Stimulated activated CD4-positive, alpha-beta T cell treated with anti-CD3 and anti-CD28 coated beads, Interleukin-4, amount 100 ng/mL, for 1 hour (primary cell): ENCODE data around the gene AGAP1.

Experiments
- DNase-seq: peaks from one replicate; pipeline ENCODE4 v3.0.0-alpha.2; 2020

Gene AGAP1

DNA sequence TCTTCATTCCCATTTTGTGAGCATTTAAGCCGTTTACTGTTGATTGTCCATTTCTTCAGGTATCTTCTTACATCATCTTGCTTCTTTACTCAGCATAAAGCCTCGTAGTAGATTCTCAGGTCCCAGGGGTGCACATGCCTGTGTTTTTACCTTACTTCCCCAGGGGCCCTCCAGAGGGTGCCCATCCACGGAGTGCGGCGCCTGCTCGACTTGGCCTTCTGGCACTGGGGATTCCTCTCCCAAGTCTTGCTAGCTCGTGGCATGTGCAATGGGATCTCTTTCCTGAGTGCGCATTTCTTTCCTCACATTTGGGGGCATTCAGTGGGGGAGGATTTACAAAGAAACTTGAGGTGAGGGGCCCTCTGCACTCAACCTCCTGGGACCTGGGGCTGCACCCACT is 148.1 kb downstream of the AGAP1 start:
- no peak for DNase-seq

DNA sequence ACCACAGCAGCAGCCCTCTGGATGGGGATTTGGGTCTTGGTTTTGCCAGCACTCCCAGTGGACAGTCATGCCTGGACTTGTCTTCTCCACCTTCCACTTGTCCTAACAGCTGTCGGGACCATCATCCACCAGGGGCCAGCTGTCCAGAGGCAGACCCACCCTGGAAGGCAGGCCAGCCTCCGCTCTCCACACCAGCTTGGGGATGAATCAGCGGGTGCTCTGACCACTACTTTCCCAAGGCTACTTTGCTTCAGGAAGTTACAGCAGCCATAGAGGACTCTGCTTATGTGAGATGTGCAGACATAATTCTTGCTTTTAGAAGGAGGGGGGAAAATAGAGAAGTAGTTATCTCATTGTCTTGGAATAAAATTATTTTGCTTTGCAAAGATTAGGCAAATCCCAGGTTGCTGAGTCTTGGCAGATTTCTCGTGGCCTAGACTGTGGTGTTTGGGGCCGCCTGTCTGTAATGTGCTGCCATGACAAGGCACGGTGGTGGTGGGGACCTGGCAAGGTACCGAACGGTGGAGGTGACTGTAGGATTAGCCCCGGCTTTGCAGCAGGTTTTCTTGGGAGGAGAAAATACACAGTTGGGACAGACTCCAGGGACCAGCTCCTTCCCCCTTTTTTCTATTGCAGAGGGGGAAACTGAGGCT is 148.7 kb downstream of the AGAP1 start:
- DNase-seq = no peak

DNA sequence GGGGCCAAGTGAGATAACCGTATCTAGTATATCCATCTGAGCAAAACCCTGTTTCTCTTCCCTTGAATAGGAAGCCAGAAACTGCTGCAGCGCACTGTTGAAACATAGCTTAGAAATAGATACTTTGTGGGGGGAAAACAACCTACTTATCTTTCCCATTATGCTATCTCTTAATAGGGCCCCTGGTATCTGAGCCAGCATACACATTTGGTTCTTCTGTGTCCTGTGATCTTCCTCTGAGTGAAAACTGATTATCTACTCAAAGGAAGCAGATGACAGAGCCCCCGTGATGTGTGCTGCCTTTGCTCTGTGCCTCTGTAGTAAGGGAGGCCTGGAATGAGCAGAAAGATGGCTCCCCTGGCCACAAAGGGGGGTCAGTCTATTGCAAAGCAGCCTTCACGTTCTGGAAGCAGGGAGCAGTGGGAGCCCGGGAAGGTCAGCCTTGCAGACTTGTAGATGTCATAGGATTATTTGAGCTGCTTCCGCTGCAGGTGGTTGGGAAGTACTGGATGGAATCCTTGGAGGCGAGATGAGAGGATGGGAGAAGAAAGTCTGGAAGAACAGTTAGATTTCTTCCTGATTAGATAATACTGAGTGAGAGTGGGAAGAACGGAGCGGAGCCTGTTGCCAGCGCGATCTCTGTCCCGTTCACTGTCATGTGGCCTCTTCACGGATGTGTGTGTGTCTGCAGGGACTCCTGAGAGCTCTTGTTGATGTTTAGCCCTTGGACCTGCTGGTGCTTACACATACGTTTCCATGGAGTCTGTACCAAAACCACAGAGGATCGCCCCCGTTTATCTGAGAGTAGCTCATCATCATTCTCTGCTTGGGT is 150.1 kb downstream of the AGAP1 start:
- no peak for DNase-seq

DNA sequence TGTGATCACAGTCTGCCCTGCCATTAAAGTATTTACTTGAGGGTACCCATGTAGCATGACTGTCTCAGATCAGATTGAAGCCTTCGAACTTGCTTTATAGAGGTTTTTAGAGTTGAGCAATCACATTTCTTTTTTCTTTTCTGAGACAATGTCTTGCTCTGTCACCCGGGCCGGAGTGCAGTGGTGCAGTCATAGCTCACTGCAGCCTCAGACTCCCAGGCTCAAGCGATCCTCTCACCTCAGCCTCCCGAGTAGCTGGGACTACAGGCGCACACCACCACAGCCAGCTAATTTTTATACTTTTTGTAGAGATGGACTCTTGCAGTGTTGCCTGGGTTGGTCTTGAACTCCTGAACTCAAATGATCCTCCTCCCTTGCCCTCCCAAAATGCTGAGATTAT is 153.4 kb downstream of the AGAP1 start:
- no peak for DNase-seq

DNA sequence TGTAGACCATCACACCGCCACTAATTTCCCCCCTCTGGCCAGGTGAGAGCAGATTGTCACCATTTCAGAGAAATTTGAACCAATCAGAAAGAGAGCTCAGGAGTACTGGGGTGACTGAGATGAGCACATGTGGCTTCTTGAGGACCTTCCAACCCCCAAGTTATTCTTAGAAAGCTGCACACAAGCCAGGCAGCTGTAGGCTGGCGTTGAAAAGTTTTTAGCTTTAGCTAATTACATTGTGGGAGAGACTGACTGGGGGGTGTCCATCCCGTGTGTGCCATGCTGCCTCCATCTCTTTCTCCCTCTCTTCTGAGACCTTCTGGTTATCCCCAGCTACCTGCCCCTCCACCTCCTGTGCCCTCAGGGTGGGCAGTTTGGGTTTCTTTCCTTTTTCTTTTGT is 154.0 kb downstream of the AGAP1 start:
- DNase-seq = no peak

DNA sequence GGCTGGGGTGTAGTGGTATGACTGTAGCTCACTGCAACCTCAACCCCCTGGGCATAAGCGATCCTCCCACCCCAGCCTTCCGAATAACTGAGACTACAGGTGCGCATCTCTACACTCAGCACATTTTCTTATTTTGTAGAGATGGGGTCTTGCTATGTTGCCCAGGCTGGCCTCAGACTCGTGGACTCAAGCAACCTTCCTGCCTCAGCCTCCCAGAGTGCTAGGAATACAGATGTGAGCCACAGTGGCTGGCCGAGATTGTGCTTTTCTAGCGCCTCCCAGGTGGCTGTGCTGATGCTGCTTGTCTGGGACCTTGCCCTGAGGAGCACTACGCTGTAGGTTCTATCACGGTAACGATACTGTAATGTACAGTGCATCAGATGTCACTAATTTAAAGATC is 155.6 kb downstream of the AGAP1 start:
- no peak for DNase-seq

DNA sequence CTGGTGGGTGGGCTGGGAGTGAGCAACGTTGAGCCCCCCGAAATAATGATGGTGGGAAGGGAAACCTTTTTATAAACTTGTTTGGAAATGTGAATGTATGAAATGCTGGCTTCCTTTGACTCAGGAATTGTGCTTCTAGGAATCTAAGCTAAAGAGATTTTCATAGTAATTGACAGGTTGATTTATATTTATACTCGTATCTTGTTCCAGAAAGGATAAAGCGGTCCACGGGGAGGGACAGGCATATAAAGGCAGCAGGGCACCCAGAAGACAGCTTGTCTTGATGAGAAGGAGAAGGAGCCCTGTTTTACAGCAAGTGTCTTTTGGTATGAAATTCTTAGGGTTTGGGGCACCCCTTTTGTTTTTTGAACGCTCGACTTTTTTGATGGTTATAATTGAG is 157.8 kb downstream of the AGAP1 start:
- no peak for DNase-seq

DNA sequence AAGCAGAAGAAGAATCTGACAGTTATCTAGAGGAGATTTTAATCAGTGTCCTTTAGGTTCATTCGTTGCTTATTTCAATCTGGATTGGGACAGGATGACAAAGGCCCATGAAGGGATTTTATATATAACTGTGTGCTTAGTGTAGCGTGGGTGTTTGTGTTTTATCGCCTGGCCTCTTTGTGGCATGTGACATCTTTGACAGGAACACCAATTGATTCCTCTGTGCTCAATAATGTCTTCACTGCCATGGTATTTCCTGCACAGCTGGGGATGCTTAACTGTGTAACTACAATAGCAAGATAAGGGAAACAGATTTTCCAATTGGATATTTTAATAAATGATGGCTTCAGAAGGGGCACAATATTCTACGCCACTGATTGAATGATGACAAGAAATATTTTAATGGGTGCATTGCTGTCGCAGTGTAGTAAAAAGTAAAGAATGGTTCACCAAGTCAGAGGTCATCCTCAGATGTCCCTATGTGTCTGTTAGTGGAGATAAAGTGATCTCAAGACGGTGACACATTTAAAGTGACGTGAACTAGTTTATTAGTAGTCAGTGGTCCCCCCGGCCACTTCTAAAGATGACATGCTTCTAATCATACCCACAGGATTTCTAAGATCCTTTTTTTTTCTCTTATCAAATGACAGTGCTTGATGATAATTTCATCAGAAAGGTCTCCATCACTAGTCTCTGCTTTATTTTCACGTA is 160.4 kb downstream of the AGAP1 start:
- DNase-seq = no peak

DNA sequence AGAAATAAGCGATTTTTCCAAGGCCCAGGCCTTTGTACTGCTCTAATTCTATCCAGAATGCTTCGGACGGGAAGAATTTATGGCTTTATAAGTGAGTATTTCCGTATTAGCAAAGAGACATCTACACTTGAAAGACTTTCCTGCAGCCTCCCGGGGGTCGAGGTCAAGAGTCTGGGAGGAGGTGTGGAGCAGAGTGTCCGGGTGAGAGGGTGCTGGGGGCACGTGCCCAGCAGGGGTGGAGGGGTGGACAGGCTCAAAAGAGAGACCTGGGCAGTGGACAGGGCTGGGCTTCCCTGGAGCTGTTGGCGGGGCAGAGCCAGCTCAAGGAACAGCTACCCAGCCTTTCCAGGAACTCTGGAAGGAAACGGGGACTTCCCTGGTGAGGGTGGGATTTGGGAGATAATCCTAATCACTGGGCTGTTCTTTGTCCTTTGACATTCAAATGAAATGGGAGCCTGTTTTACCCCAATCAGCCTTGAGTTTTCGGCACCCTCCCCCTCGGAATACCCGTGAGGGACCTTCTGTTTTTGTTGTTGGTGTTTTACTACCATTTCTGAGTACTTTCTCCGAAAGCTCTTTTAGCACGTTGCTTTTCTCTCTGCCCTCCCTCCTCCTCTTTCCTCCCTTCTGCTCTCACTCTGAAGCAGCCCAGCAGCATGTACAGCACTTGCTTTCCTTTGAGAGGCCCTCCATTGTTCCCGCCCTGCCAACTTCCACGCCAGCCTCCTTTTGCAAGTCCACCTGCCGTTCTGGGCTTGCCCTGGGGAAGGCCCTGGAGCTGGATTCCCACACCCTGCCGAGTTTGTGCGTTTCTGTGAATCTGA is 164.7 kb downstream of the AGAP1 start:
- DNase-seq = no peak

DNA sequence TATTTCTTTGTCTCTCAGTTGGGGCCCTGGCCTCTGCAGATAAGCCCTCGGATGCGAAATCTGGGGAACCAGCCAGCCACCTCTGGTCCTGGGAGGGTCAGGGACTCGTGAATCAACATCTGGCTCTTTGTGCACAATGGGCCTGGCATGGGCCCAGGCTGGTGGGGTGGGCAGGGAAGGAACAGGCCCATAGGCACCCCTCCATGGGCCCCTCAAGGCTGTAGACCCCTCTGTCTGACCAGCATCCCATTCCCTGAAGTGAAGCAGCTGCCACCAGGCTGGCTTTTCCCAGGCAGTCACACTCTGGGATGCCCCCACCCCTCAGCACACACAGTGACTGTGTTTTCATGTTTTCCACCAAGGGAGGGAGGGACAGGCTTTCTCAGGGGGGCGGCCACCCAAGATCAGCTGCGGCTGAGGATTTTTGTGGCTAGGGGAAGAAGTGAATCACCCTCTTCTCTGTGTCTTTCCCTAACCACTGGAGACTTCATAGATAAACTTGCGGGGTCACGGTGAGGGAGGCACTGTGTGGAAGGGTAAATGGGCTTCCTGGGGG is 166.0 kb downstream of the AGAP1 start:
- no peak for DNase-seq

DNA sequence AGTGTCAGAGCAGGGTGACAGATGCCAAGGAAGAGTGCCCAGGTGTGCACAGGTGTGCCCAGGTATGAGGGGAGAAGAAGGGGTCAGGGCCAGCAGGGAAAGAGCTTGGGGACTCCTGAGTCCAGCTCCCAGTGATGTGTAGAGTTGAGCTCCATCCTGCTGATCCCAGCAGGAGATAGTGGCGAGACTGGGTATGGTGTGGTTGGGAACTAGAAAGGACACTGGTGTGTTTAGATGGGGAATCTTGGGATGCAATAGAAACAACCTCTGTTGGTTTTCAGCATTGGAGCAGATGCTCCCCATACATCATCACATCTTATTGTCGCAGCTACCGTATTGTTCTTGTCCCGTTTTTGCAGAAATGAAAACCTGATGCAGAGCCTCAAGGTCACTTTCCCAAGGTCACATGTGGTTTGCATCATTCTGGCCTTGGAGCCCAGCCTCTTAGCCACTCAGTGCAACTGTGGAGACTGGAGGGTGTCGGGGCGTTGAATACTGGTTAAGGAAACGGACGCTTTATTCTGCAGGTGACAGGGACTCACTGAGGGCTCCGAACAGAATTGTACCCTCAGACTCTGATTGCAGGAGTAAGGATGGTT is 166.7 kb downstream of the AGAP1 start:
- DNase-seq = no peak

DNA sequence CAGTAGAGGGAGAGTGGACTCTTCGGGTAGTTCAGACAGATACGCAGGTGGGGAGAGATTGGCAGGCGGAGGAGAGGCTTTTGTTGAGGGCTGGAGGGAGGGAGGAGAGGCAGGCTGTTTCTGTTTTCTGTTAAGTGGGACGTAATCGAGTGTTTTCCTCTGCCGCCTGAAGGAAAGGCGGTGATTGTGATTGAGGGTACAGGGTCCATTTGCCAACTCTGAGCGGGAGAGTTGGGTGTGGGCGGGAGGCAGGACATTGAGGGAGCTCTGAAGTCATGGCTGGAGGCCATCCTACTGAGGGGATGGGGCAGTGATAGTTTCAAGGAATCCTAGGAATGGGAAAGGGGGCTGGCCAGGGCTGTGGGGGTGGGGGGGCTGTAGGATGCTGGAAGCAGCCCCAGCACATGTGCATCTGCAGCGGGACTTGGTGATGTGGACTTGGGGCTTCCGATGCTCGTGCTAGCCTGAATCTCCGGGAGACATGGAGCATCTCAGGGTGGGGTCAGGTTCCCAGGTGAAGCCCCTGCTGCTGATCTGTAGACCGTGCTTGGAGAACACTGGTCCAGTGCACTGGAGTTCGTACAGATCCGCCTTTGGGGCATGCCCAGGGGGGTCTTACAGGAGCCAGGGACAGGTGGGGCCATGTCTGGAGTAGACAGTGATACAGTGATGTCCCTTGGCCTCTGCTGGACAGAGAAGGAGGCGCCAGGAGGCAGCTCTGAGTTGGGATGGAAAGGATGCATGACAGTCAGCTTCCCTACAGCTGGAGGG is 167.5 kb downstream of the AGAP1 start:
- no peak for DNase-seq

DNA sequence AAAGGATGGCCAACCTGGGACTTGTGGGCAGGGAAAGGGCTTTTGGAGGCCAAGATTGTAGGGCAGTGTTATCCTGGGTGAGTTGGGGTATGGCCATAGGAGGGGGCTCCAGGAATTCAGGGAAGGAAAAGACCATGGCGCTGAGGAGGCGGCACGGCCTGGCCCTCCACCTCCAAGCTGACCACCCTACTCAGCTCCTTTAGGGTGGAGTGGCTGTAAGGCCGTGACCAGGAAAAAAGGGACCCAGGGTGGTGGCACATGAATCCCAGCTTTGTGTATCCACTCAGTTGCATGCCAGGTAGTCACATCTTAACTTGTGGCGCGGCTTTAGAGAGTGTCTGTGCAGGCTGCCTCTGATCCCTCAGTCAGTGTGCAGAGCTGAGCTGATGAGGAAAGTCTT is 168.1 kb downstream of the AGAP1 start:
- DNase-seq = no peak

DNA sequence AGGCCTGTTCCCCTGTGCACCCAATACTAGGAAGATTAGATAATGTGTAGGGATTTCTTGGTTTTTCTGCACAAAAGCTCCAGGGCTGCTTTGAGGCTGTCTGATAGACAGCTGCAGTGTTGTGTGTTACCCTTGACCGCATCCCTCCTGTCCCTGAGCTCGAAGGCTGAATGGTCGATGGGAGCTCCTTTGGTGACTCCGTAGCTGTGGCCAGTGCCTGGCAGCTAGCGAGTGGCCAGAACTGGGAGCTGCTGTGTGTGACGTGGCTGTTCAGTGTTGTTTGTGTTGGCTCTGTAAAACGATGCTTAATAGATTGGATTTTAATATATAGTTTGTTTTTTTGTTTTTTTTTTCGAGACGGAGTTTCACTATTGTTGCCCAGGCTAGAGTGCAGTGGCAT is 170.0 kb downstream of the AGAP1 start:
- no peak for DNase-seq

DNA sequence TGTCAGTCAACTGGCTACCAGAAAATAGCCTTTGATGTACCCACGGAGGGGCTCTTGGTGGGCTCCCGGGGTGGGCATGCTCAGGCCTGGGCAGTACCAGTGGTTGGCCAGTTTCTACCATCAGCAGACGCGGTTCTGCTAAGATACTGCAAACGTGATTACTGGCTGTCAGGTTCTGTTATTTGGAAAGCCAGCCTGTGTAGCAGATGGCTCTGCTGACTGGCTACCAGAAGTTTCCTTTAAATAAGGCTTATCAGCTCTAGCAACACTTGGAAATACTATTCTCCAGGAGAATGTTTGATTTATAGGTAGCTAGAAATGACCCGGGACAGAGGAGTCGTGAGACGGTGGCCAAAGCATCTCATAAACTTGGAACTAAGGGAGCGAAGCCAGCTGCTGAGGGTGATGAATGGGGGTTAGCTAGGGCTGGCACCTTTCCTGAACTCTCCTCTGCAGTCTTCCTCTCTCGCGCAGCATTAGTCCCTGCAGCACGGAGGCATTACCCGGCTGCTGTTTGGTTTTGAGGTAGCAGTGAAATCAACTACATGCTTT is 171.9 kb downstream of the AGAP1 start:
- no peak for DNase-seq

DNA sequence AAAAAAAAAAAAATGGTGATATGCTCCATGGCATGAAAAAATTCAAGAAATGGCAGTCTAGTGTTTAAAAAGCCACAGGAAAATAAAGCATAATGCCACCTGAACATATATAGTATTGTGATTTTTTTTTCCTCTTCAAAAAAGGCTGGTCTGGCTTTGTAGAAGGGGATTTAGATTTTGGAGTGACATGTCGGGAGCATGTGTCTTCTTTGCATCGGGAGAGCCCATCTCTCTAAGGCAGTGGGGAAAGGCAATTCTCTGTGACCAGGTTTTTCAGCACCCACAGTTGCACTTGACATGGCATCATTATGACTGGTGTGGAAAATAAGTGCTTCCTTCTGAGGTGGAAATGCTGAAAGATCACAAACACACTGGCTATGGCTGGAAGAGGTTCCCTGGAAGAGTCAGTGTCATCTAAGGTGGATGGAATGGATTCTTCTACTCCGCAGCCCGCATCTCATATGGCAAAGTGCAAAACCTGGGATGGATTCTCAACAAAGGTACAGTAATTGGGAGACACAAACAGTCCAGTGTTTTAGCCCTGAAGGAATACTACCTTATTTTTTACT is 172.5 kb downstream of the AGAP1 start:
- no peak for DNase-seq

DNA sequence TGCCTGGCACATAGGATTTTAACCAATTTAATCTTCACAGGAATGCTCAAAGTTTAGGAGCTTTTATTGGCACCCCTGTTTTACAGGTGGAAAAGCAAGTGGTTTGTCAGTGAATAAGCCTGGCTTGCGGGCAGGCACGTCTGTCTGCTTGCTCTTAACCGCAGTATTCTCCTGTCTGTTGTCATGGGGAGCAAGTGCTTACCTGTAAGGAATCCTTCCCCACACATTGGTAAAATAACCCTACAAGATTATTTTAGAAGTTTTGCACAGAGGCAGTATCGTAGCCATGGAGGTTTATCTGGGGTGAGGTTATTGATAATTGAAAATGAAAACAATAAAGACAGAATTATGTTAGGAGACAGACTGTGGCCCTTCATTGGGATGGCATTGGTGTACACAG is 174.9 kb downstream of the AGAP1 start:
- no peak for DNase-seq

DNA sequence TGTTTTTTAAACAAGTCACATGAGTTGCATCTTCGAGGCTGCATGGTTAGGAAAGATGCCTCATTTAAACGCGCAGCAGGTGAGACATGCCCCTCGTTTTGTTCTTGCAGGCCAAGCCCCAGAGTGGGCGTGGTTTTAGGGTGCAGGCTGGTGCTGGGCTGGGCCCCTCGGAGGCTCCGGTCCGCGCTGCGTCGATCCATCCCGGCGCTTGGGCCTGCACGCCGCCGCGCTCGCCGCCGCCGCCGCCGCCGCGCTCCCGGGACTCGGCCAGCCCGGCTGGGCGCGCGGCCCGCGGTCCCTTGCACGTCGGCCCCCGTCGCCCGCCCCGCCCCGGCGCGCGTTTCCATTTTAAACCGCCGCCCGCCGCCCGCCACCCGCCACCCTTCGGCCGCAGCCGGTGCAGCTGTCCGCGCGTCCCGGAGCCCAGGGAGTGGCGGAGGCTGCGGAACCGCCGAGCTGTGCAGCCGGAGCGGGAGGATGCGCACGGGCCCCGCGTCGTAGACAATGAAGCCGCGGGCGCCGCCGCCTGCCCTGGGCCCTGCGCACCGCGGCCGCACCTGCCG is 175.5 kb downstream of the AGAP1 start:
- peak; percentile 28 for DNase-seq

DNA sequence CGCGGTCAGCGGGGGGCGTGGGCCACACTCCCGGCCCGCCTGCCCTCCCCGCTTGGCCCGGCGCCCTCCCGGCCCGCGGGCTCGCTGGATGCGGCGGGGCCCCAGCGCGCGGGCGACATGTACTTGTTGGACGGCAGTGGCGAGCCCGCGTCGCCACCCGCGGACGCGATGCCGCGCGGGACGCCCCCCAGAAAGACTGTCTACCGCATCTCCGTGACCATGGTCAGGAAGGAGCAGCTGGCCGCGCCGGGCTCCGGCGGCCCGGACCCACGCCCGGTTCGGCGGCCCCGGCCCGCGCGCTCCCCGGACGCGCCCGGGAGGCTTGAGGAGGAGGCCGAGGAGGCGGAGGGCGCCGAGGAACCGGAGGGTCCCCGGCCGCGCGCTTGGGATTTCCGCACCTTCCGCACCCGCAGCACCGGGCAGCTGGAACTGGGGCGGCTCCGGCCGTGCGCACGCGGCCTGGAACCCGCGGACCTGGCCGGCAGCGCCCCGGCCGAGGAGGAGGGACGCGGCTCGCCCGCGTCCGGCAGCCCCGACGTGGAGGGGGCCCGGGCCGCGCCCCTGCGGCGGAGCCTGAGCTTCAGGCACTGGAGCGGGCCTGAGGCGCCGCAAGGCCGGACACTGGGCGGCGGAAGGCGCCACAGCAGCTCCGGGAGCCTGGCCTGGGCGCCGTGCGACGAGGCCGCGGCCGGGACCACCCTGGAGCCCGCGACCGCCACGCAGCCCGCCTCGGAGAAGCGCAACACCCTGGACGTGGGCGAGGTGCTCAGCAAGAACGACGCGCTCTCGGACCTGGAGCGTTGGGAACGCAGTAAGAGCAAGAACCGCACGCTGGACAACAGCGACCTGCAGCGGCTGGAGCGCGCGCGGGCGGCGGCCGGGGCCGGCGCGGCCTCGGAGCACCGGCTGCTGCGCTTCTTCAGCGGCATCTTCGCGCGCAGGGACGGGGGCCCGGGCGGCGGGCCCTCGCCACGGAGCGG is 176.4 kb downstream of the AGAP1 start:
- DNase-seq = no peak
